Lower leg skin (tissue), 3 donors: ENCODE results near the gene PRR27.

Source experiments
- POLR2A ChIP-seq, 2 donors: fragments of 450-650 bp; IDR thresholded peaks; one replicate each; pipeline ENCODE4 v1.6.1; 2016 to 2017; ENCODE audit warnings: antibody characterized with exemption in 2 of 2, mild to moderate bottlenecking in 1 of 2, moderate library complexity in 1 of 2
- TF ChIP-seq, protein P1 (sequence below), 3 donors: fragments of 450-650 bp; IDR thresholded peaks; one replicate each; pipeline ENCODE4 v1.5.1; 2016; ENCODE audit warnings: antibody characterized with exemption in 3 of 3, mild to moderate bottlenecking in 3 of 3, moderate library complexity in 2 of 3

- TF ChIP-seq, protein P1, sequence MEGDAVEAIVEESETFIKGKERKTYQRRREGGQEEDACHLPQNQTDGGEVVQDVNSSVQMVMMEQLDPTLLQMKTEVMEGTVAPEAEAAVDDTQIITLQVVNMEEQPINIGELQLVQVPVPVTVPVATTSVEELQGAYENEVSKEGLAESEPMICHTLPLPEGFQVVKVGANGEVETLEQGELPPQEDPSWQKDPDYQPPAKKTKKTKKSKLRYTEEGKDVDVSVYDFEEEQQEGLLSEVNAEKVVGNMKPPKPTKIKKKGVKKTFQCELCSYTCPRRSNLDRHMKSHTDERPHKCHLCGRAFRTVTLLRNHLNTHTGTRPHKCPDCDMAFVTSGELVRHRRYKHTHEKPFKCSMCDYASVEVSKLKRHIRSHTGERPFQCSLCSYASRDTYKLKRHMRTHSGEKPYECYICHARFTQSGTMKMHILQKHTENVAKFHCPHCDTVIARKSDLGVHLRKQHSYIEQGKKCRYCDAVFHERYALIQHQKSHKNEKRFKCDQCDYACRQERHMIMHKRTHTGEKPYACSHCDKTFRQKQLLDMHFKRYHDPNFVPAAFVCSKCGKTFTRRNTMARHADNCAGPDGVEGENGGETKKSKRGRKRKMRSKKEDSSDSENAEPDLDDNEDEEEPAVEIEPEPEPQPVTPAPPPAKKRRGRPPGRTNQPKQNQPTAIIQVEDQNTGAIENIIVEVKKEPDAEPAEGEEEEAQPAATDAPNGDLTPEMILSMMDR (IDR thresholded peaks at IDR 0.05) = no peak
- TF ChIP-seq POLR2A (IDR thresholded peaks at IDR 0.05) = no peak
Observed at GRCh38 chr4:70177090-70177489, 23.1 kb downstream of the PRR27 start.
